K562 (cell line): ENCODE measurements around the gene POP5. TPM values are rescaled to one million over a fixed set of nuclear protein-coding genes. Genes with fewer than 3 reads are reported as not detected.

ENCODE experiments used
- ATAC-seq: fragments of 200-7000 bp; cut with Tn5 transposase; 3 replicates; pipeline ENCODE4 v1.9.1; 2020; ENCODE audit warnings: moderate library complexity
- BruUV-seq: library from RNA; stranded (reverse); fragments of 400-500 nt; replicated peaks from 2 replicates; lab custom pipeline; 2021; lab: Mats Ljungman, UMichigan
- CTCF ChIA-PET: fragments of 300-600 bp; formaldehyde crosslinking; extraction: SDS; loops from one replicate; lab custom pipeline; 2021; ENCODE audit warnings: low intra/inter-chr PET ratio; lab: Yijun Ruan, JAX
- POLR2A ChIA-PET: fragments of 300-600, 350-650 bp; sonication (Branson Sonifier 250); formaldehyde crosslinking; extraction: SDS; loops from one replicate; lab custom pipeline; 2021; ENCODE audit warnings: antibody characterized with exemption, inconsistent platforms; lab: Yijun Ruan, JAX
- DNase-seq, 4 experiments: peaks; one replicate each; pipeline versions ENCODE4 v3.0.0 to v3.0.0-alpha.2; 2011 to 2018; ENCODE audit warnings: low spot score in 3 of 4, mixed read lengths in 3 of 4; ENCODE audit errors: extremely low read depth in 1 of 4
- FAIRE-seq: peaks from 2 replicates; lab custom pipeline; 2011; peaks lifted over from hg19 to GRCh38; lab: Jason Lieb, UNC
- H2AFZ ChIP-seq: 2 replicates; pipeline ENCODE4 v1.6.0; 2011; ENCODE audit warnings: low read depth, low read length, control low read depth, inconsistent platforms
- H3K27ac ChIP-seq: fragments of 200-600 bp; 3 replicates; pipeline ENCODE4 v1.8.0; 2011; ENCODE audit warnings: low read depth, mild to moderate bottlenecking, control low read depth, inconsistent platforms, low read length, moderate library complexity, mixed read lengths; ENCODE audit errors: extremely low read depth
- H3K27me3 ChIP-seq, 2 experiments: fragments of 300-600 bp in 1 of 2; 2 replicates in 1 of 2; 3 replicates in 1 of 2; pipeline versions ENCODE4 v1.6.0 to v1.8.0; 2011; ENCODE audit warnings: inconsistent platforms in 2 of 2, low read length in 2 of 2, mild to moderate bottlenecking in 1 of 2, mixed read lengths in 1 of 2, moderate library complexity in 1 of 2; ENCODE audit not compliant: control insufficient read depth in 2 of 2, insufficient read depth in 2 of 2
- H3K36me3 ChIP-seq: fragments of 300-600 bp; 3 replicates; pipeline ENCODE4 v1.8.0; 2011; ENCODE audit warnings: mild to moderate bottlenecking, low read length, inconsistent platforms; ENCODE audit not compliant: control insufficient read depth, insufficient read depth
- H3K4me1 ChIP-seq, 2 experiments: fragments of 200-600 bp in 1 of 2; replicated peaks in 1 of 2; 2 replicates in 1 of 2; 3 replicates in 1 of 2; pipeline versions ENCODE4 v1.5.1 to v1.8.0; 2011; ENCODE audit warnings: inconsistent platforms in 2 of 2, low read length in 2 of 2, mild to moderate bottlenecking in 1 of 2, mixed read lengths in 1 of 2, moderate library complexity in 1 of 2; ENCODE audit not compliant: control insufficient read depth in 2 of 2, insufficient read depth in 2 of 2
- H3K4me2 ChIP-seq: 2 replicates; pipeline ENCODE4 v1.6.1; 2011; ENCODE audit warnings: low read length, control low read depth, inconsistent platforms, mixed read lengths; ENCODE audit not compliant: insufficient read depth
- H3K4me3 ChIP-seq: fragments of 200-600 bp; sonication (generic), shearing (Covaris generic); 2 replicates; pipeline ENCODE4 v1.5.1; 2016; ENCODE audit warnings: control low read depth, inconsistent platforms
- H3K79me2 ChIP-seq: fragments of 200-600 bp; 3 replicates; pipeline ENCODE4 v1.8.0; 2011; ENCODE audit warnings: low read length, inconsistent platforms; ENCODE audit not compliant: control insufficient read depth, insufficient read depth
- H3K9ac ChIP-seq, 2 experiments: 2 replicates each; pipeline versions ENCODE4 v1.6.0 to v1.6.1; 2011; ENCODE audit warnings: low read depth in 2 of 2, low read length in 2 of 2, control low read depth in 1 of 2, inconsistent platforms in 1 of 2, mild to moderate bottlenecking in 1 of 2, mixed read lengths in 1 of 2; ENCODE audit not compliant: insufficient read depth in 1 of 2
- H3K9me1 ChIP-seq: one replicate; pipeline ENCODE4 v1.6.0; 2011; ENCODE audit warnings: inconsistent platforms, mild to moderate bottlenecking, low read length, moderate library complexity; ENCODE audit not compliant: control insufficient read depth, insufficient read depth
- H3K9me3 ChIP-seq: replicated peaks from 2 replicates; pipeline ENCODE4 v1.5.1; 2011; ENCODE audit warnings: low read depth, low read length, inconsistent platforms; ENCODE audit not compliant: control insufficient read depth, insufficient read depth
- H4K20me1 ChIP-seq: replicated peaks from 2 replicates; pipeline ENCODE4 v1.6.1; 2011; ENCODE audit warnings: low read length, inconsistent platforms, mixed read lengths; ENCODE audit not compliant: control insufficient read depth, insufficient read depth
- FOXJ2 ChIP-seq: fragments of 200-800 bp; sonication (Bioruptor generic); IDR thresholded peaks from 2 replicates; pipeline ENCODE4 v1.6.1; 2016; ENCODE audit warnings: missing genetic modification characterization, missing compliant biosample characterization
- GTF2E2 ChIP-seq: fragments of 200-800 bp; sonication (Bioruptor generic); IDR thresholded peaks from 2 replicates; pipeline ENCODE4 v1.6.1; 2016; ENCODE audit warnings: missing genetic modification characterization, missing compliant biosample characterization
- SMARCE1 ChIP-seq: fragments of 450-650 bp; IDR thresholded peaks from 2 replicates; pipeline ENCODE4 v1.7.1; 2016; ENCODE audit warnings: mild to moderate bottlenecking
- ZNF408 ChIP-seq: fragments of 250-450 bp; sonication (Bioruptor Pico); IDR thresholded peaks from 2 replicates; pipeline ENCODE4 v1.4.0; 2020; ENCODE audit warnings: low read depth, mild to moderate bottlenecking, moderate library complexity
- WGBS: fragments of 100-300 bp; shearing (Covaris generic); methylation state at CpG from one replicate; pipeline ENCODE4 v1.1.6; 2016; ENCODE audit warnings: low coverage, mixed read lengths; ENCODE audit not compliant: insufficient coverage; ENCODE audit errors: missing lambda C conversion rate; 5-methylcytosine and 5-hydroxymethylcytosine counted together
- in situ Hi-C: fragments of 300-500 bp; cut with MboI; formaldehyde crosslinking; loops from 4 replicates; pipeline ENCODE4 v1.15.0; 2018; ENCODE audit warnings: inconsistent platforms, mixed read lengths
- intact Hi-C: fragments of 100-400 bp; cut with micrococcal nuclease; formaldehyde crosslinking; loops from 2 replicates; pipeline ENCODE4 v1.14.2; 2022
- polyA plus RNA-seq, 8 experiments: library from polyadenylated mRNA; depleted of rRNA in 4 of 8; stranded (reverse) in 5 of 8; unstranded in 3 of 8; fragments of >200 nt; fragmentation: Nextera tagmentation in 2 of 8; fragmentation: Illumina TruSeq in 1 of 8; extraction: Ambion mirVana in 2 of 8; extraction: Trizol in 1 of 8; gene quantifications; 2 replicates each; pipeline versions ENCODE4 v1.2.1 to v1.2.3, GENCODE V29; 2011 to 2014; ENCODE audit warnings: inconsistent platforms in 1 of 8, missing spikeins in 1 of 8
- total RNA-seq, 7 experiments: library from RNA; depleted of rRNA in 6 of 7; stranded (reverse); fragments of >200 nt in 6 of 7; fragmentation: Illumina TruSeq in 2 of 7; extraction: Trizol in 2 of 7; gene quantifications; 2 replicates each; pipeline versions ENCODE4 v1.2.1 to v1.2.3, GENCODE V29; 2011 to 2021; ENCODE audit warnings: low replicate concordance in 1 of 7
- TF ChIP-seq, protein P1 (sequence below), 2 experiments: fragments of 450-650 bp in 1 of 2; IDR thresholded peaks; 2 replicates each; pipeline ENCODE4 v1.6.1; 2011 to 2017; ENCODE audit warnings: low read depth in 2 of 2, antibody characterized with exemption in 1 of 2, borderline replicate concordance in 1 of 2, low read length in 1 of 2, mild to moderate bottlenecking in 1 of 2, mixed read lengths in 1 of 2; ENCODE audit not compliant: control insufficient read depth in 1 of 2
- TF ChIP-seq, protein P2 (sequence below), 2 experiments: IDR thresholded peaks; 2 replicates each; pipeline ENCODE4 v1.6.1; 2011; ENCODE audit warnings: borderline replicate concordance in 1 of 2, control low read depth in 1 of 2, low read depth in 1 of 2, low read length in 1 of 2, mild to moderate bottlenecking in 1 of 2, mixed read lengths in 1 of 2, moderate library complexity in 1 of 2; ENCODE audit not compliant: insufficient read depth in 1 of 2, insufficient read length in 1 of 2, poor library complexity in 1 of 2, severe bottlenecking in 1 of 2; ENCODE audit errors: extremely low read depth in 1 of 2

Gene POP5
- total and polyA plus RNA-seq, 9 of the 15 experiments (the other 6 are each of a cell fraction or from before 2014, with no cell fraction given): 57.5 to 253 (median 73.8) TPM

DNA sequence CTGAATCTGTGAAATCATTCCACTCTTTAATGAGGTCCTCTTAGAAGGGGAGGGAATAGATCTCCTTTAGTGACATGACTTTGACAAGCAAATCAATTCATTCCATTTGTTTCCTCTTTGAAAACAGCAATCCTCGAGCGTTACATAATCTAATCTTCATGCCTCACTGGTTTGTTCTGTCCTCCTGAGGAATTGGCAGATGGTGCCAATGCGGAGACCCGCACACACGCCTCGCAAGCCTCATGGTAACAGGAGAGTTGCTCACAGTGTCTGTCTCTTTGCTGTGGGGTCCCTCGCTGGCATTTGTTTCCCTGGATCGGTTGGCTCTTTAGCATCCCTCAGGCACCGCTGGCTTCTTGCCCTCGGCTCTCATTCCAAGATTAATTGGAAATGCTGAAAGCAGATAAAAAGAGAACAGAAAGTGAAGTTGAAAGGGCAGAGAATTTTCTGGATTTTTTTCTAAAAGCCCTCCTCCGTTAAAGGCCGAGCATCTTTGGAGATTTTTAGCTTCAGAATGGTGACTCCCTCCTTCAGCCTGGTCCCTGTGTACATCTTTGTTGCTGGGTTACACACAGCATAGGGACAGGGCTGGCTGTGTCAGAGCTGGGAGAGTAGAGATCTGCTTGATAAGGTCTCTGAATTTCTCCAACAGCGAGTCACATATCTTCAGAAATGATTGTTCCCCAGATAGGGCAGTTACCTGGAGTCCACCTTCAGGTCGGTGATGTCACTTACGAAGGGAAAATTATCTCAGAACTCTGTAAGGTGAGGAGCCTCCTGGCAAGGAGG lies 49.1 kb upstream of the POP5 start:
- BruUV-seq: no TSS peak
- CTCF ChIA-PET: no interaction called here
- TF ChIP-seq SMARCE1: no peak
- peak; percentile 77; the same call in 1 of the 2 replicates for TF ChIP-seq FOXJ2 (tag)
- TF ChIP-seq GTF2E2 (tag): no peak
- TF ChIP-seq ZNF408: no peak
- TF ChIP-seq, protein P1, sequence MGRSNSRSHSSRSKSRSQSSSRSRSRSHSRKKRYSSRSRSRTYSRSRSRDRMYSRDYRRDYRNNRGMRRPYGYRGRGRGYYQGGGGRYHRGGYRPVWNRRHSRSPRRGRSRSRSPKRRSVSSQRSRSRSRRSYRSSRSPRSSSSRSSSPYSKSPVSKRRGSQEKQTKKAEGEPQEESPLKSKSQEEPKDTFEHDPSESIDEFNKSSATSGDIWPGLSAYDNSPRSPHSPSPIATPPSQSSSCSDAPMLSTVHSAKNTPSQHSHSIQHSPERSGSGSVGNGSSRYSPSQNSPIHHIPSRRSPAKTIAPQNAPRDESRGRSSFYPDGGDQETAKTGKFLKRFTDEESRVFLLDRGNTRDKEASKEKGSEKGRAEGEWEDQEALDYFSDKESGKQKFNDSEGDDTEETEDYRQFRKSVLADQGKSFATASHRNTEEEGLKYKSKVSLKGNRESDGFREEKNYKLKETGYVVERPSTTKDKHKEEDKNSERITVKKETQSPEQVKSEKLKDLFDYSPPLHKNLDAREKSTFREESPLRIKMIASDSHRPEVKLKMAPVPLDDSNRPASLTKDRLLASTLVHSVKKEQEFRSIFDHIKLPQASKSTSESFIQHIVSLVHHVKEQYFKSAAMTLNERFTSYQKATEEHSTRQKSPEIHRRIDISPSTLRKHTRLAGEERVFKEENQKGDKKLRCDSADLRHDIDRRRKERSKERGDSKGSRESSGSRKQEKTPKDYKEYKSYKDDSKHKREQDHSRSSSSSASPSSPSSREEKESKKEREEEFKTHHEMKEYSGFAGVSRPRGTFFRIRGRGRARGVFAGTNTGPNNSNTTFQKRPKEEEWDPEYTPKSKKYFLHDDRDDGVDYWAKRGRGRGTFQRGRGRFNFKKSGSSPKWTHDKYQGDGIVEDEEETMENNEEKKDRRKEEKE (IDR thresholded peaks at IDR 0.05; ENCODE audit: borderline replicate concordance in 1 of 2, control insufficient read depth in 1 of 2, low read depth in 2 of 2, low read length in 1 of 2): no peak
- TF ChIP-seq, protein P2, sequence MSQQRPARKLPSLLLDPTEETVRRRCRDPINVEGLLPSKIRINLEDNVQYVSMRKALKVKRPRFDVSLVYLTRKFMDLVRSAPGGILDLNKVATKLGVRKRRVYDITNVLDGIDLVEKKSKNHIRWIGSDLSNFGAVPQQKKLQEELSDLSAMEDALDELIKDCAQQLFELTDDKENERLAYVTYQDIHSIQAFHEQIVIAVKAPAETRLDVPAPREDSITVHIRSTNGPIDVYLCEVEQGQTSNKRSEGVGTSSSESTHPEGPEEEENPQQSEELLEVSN (IDR thresholded peaks at IDR 0.05; ENCODE audit: borderline replicate concordance in 1 of 2, extremely low read depth in 1 of 2, insufficient read depth in 1 of 2, insufficient read length in 1 of 2, low read depth in 1 of 2, low read length in 1 of 2, poor library complexity in 1 of 2, severe bottlenecking in 1 of 2): no peak
- TF ChIP-seq, all 486 proteins: peak for 1
- Histone ChIP-seq H3K36me3 (no peaks in the 10 kb centered on the region), H3K27ac (no peak overlapping the region), H3K4me1 (peaks cover 3 to 10% of the 10 kb centered on the region in 2 experiments; a peak in 4 of 5 replicates), H4K20me1 (no peaks in the 10 kb centered on the region), H2AFZ (no peak overlapping the region), H3K9me3 (no peaks in the 10 kb centered on the region), H3K9me1 (no peaks in the 10 kb centered on the region), H3K9ac (no peak overlapping the region), H3K79me2 (no peaks in the 10 kb centered on the region), H3K4me2 (no peak overlapping the region), H3K4me3 (no peak overlapping the region), H3K27me3 (peaks cover 15 to 18% of the 10 kb centered on the region in 2 experiments; a peak in 4 of 5 replicates)
- ATAC-seq (no peak), FAIRE-seq (no peak), DNase-seq (no peak)
- POLR2A ChIA-PET: no interaction called here
- intact Hi-C loops (no loop called here), in situ Hi-C loops (no loop called here)
- 9% methylated on average over 15 of the region's 15 CpGs for WGBS
